ENCODE measurements around the gene FARS2.

DNA sequence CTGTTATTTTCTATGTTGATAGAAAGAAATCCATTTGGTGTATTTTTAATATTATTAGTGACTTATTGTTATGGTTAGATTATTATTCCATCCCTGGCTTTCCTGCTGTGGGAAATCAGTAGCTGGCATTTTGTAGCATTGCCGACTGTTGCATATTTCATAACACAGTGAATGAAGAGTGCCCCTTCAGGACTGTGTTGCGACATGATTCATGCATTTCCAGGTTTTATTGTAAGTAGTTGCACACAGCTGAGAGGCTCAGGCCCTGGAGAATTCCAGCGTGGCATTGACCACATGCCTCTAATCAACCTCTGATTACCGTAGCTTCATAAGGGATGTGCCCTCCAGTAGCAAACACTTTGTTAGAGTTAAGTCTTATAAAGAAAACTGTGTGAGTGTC is 263.9 kb downstream of the FARS2 start:
- TF ChIP-seq POLR2A (IDR thresholded peaks at IDR 0.05; ENCODE audit: low read depth, low read length) (no peak), EZH2 (IDR thresholded peaks at IDR 0.05; ENCODE audit: borderline replicate concordance, low read depth, low read length, severe bottlenecking) (no peak), FOS (IDR thresholded peaks at IDR 0.05; ENCODE audit: borderline replicate concordance, insufficient read depth, low read length) (no peak)
- TF ChIP-seq, protein P1, sequence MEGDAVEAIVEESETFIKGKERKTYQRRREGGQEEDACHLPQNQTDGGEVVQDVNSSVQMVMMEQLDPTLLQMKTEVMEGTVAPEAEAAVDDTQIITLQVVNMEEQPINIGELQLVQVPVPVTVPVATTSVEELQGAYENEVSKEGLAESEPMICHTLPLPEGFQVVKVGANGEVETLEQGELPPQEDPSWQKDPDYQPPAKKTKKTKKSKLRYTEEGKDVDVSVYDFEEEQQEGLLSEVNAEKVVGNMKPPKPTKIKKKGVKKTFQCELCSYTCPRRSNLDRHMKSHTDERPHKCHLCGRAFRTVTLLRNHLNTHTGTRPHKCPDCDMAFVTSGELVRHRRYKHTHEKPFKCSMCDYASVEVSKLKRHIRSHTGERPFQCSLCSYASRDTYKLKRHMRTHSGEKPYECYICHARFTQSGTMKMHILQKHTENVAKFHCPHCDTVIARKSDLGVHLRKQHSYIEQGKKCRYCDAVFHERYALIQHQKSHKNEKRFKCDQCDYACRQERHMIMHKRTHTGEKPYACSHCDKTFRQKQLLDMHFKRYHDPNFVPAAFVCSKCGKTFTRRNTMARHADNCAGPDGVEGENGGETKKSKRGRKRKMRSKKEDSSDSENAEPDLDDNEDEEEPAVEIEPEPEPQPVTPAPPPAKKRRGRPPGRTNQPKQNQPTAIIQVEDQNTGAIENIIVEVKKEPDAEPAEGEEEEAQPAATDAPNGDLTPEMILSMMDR (IDR thresholded peaks at IDR 0.05; ENCODE audit: extremely low read depth in 1 of 2, insufficient read depth in 1 of 2, low read depth in 1 of 2, low read length in 2 of 2): no peak
- TF ChIP-seq, protein P2, sequence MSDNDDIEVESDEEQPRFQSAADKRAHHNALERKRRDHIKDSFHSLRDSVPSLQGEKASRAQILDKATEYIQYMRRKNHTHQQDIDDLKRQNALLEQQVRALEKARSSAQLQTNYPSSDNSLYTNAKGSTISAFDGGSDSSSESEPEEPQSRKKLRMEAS (IDR thresholded peaks at IDR 0.05; ENCODE audit: insufficient read depth, insufficient read length): no peak
